ENCODE results near the gene POMZP3.
"Not testable (repeated sequence)": the region's sequence is repeated elsewhere in the genome, so short reads cannot be mapped to it uniquely, and the experiment has no call there.

The POMZP3 gene

GRCh38 chr7:76626989-76627642, at the start of gene POMZP3:
Gene POMZP3, minus strand, starts transcription at chr7:76627279. Its CDS starts 1,215 bp downstream, at chr7:76626064.
- DNase-seq (ENCODE audit: low spot score): not testable (repeated sequence)

GRCh38 chr7:76675783-76676182, 48.7 kb upstream of the POMZP3 start:
- DNase-seq (ENCODE audit: low spot score): not testable (repeated sequence)

GRCh38 chr7:76673346-76673745, 46.3 kb upstream of the POMZP3 start:
- not testable (repeated sequence) for DNase-seq (ENCODE audit: low spot score)

- DNase-seq (ENCODE audit: low spot score): not testable (repeated sequence)
Measured at GRCh38 chr7:76659212-76659611, 32.1 kb upstream of the POMZP3 start.

- DNase-seq (ENCODE audit: low spot score): not testable (repeated sequence)
Measured at GRCh38 chr7:76656425-76656824, 29.3 kb upstream of the POMZP3 start.

- DNase-seq (ENCODE audit: low spot score): not testable (repeated sequence)
Measured at GRCh38 chr7:76642620-76643019, 15.5 kb upstream of the POMZP3 start.

- not testable (repeated sequence) for DNase-seq (ENCODE audit: low spot score)
Measured at GRCh38 chr7:76637061-76637691, 10.1 kb upstream of the POMZP3 start.

- DNase-seq (ENCODE audit: low spot score): not testable (repeated sequence)
Measured at GRCh38 chr7:76626581-76626980, 498 bp downstream of the POMZP3 start.

- DNase-seq (ENCODE audit: low spot score): not testable (repeated sequence)
Measured at GRCh38 chr7:76619439-76620190, 7.5 kb downstream of the POMZP3 start.

GRCh38 chr7:76613783-76614182, 13.3 kb downstream of the POMZP3 start:
- not testable (repeated sequence) for DNase-seq (ENCODE audit: low spot score)

GRCh38 chr7:76612232-76612631, 14.8 kb downstream of the POMZP3 start:
- not testable (repeated sequence) for DNase-seq (ENCODE audit: low spot score)

GRCh38 chr7:76609864-76610263, 17.2 kb downstream of the POMZP3 start:
- not testable (repeated sequence) for DNase-seq (ENCODE audit: low spot score)

GRCh38 chr7:76608469-76608868, 18.6 kb downstream of the POMZP3 start:
- DNase-seq (ENCODE audit: low spot score): not testable (repeated sequence)

GRCh38 chr7:76606027-76606426, 21.1 kb downstream of the POMZP3 start:
- peak; percentile 24 for DNase-seq (ENCODE audit: low spot score)

GRCh38 chr7:76600650-76601049, 26.4 kb downstream of the POMZP3 start:
- not testable (repeated sequence) for DNase-seq (ENCODE audit: low spot score)

GRCh38 chr7:76600116-76600482, 27.0 kb downstream of the POMZP3 start:
- not testable (repeated sequence) for DNase-seq (ENCODE audit: low spot score)

GRCh38 chr7:76598590-76599264, 28.4 kb downstream of the POMZP3 start:
- not testable (repeated sequence) for DNase-seq (ENCODE audit: low spot score)

GRCh38 chr7:76597288-76597687, 29.8 kb downstream of the POMZP3 start:
- DNase-seq (ENCODE audit: low spot score): not testable (repeated sequence)

GRCh38 chr7:76592694-76593093, 34.4 kb downstream of the POMZP3 start:
- not testable (repeated sequence) for DNase-seq (ENCODE audit: low spot score)

- DNase-seq (ENCODE audit: low spot score): not testable (repeated sequence)
Measured at GRCh38 chr7:76591602-76592304, 35.3 kb downstream of the POMZP3 start.

- DNase-seq (ENCODE audit: low spot score): not testable (repeated sequence)
Measured at GRCh38 chr7:76591033-76591432, 36.0 kb downstream of the POMZP3 start.
